ENCODE measurements around the gene NPY.
A peak's percentile ranks its signal among the peaks of the same experiment; 100 is the strongest.
"Not testable (repeated sequence)": the region's sequence is repeated elsewhere in the genome, so short reads cannot be mapped to it uniquely, and the experiment has no call there.

Gene NPY

GRCh38 chr7:24283897-24284698 lies at the start of gene NPY:
NPY (plus strand) TSS chr7:24284190; CDS start chr7:24285241, 1,051 bp downstream.
- DNase-seq (ENCODE audit: low read depth in 2 of 2) = no peak

- no peak for DNase-seq (ENCODE audit: low read depth in 2 of 2)
These were observed 44.7 kb upstream of the NPY start for GRCh38 chr7:24239260-24239659.

- DNase-seq (ENCODE audit: low read depth in 2 of 2) = no peak
These were observed 42.8 kb upstream of the NPY start for GRCh38 chr7:24241206-24241605.

GRCh38 chr7:24244554-24244953 lies 39.4 kb upstream of the NPY start:
- no peak for DNase-seq (ENCODE audit: low read depth in 2 of 2)

- DNase-seq (ENCODE audit: low read depth in 2 of 2) = no peak
These were observed 38.6 kb upstream of the NPY start for GRCh38 chr7:24245362-24245761.

GRCh38 chr7:24249266-24249665 lies 34.7 kb upstream of the NPY start:
- no peak for DNase-seq (ENCODE audit: low read depth in 2 of 2)

GRCh38 chr7:24251568-24251967 lies 32.4 kb upstream of the NPY start:
- no peak for DNase-seq (ENCODE audit: low read depth in 2 of 2)

- DNase-seq (ENCODE audit: low read depth in 2 of 2) = no peak
These were observed 28.9 kb upstream of the NPY start for GRCh38 chr7:24255139-24255538.

GRCh38 chr7:24258324-24258723 lies 25.7 kb upstream of the NPY start:
- not testable (repeated sequence) for DNase-seq (ENCODE audit: low read depth in 2 of 2)

GRCh38 chr7:24271938-24272337 lies 12.1 kb upstream of the NPY start:
- DNase-seq (ENCODE audit: low read depth in 2 of 2) = no peak

GRCh38 chr7:24279512-24279911 lies 4.5 kb upstream of the NPY start:
- no peak for DNase-seq (ENCODE audit: low read depth in 2 of 2)

- no peak for DNase-seq (ENCODE audit: low read depth in 2 of 2)
These were observed 465 bp upstream of the NPY start for GRCh38 chr7:24283554-24283896.

- no peak for DNase-seq (ENCODE audit: low read depth in 2 of 2)
These were observed 913 bp downstream of the NPY start for GRCh38 chr7:24284699-24285506.

- peak in 1 of 2 donors; percentile 14 for DNase-seq (ENCODE audit: low read depth in 2 of 2)
These were observed 6.1 kb downstream of the NPY start for GRCh38 chr7:24290004-24290641.

- DNase-seq (ENCODE audit: low read depth in 2 of 2) = no peak
These were observed 7.3 kb downstream of the NPY start for GRCh38 chr7:24291271-24291670.

- DNase-seq (ENCODE audit: low read depth in 2 of 2) = no peak
These were observed 13.4 kb downstream of the NPY start for GRCh38 chr7:24297362-24297761.

- DNase-seq (ENCODE audit: low read depth in 2 of 2) = no peak
These were observed 14.7 kb downstream of the NPY start for GRCh38 chr7:24298696-24299095.

- no peak for DNase-seq (ENCODE audit: low read depth in 2 of 2)
These were observed 15.2 kb downstream of the NPY start for GRCh38 chr7:24299192-24299591.

- no peak for DNase-seq (ENCODE audit: low read depth in 2 of 2)
These were observed 17.7 kb downstream of the NPY start for GRCh38 chr7:24301703-24302102.

- DNase-seq (ENCODE audit: low read depth in 2 of 2) = no peak
These were observed 20.6 kb downstream of the NPY start for GRCh38 chr7:24304494-24305095.

- DNase-seq (ENCODE audit: low read depth in 2 of 2) = no peak
These were observed 23.3 kb downstream of the NPY start for GRCh38 chr7:24307326-24307725.

- DNase-seq (ENCODE audit: low read depth in 2 of 2) = no peak
These were observed 28.6 kb downstream of the NPY start for GRCh38 chr7:24312588-24312987.

Measured in activated CD8-positive, alpha-beta memory T cell treated with anti-CD3 and anti-CD28 coated beads for 4 hours (primary cell).